OCI-M2 (cell line): ENCODE results near the gene MRPS15.
"Not testable (repeated sequence)": the region's sequence is repeated elsewhere in the genome, so short reads cannot be mapped to it uniquely, and the experiment has no call there.

Source experiments
- DNase-seq: peaks from one replicate; lab custom pipeline; 2025; ENCODE audit not compliant: unreplicated experiment; lab: John Stamatoyannopoulos, UW

Gene MRPS15

GRCh38 chr1:36463803-36464604, at the start of gene MRPS15:
MRPS15 (minus strand) TSS chr1:36464384; CDS start chr1:36464275, 109 bp downstream.
- peak; percentile 74 for DNase-seq

DNA sequence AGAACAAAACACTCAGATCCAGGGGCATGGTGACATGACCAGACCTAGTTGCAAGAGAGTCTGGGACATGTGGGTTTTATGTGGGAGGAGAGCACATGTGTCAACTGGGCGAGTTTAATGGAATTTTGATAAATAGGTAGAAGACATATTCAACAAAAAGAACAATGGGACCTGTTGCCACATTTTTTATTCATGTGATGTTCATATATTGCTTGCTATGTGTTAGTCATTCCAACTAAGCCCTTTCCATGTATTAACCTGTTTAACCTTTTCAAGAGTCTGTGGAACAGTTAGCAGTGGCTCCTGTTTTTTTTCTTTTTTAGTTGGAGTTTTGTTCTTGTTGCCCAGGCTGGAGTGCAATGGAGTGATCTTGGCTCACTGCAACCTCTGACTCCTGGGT, 48.7 kb upstream of the MRPS15 start:
- no peak for DNase-seq

DNA sequence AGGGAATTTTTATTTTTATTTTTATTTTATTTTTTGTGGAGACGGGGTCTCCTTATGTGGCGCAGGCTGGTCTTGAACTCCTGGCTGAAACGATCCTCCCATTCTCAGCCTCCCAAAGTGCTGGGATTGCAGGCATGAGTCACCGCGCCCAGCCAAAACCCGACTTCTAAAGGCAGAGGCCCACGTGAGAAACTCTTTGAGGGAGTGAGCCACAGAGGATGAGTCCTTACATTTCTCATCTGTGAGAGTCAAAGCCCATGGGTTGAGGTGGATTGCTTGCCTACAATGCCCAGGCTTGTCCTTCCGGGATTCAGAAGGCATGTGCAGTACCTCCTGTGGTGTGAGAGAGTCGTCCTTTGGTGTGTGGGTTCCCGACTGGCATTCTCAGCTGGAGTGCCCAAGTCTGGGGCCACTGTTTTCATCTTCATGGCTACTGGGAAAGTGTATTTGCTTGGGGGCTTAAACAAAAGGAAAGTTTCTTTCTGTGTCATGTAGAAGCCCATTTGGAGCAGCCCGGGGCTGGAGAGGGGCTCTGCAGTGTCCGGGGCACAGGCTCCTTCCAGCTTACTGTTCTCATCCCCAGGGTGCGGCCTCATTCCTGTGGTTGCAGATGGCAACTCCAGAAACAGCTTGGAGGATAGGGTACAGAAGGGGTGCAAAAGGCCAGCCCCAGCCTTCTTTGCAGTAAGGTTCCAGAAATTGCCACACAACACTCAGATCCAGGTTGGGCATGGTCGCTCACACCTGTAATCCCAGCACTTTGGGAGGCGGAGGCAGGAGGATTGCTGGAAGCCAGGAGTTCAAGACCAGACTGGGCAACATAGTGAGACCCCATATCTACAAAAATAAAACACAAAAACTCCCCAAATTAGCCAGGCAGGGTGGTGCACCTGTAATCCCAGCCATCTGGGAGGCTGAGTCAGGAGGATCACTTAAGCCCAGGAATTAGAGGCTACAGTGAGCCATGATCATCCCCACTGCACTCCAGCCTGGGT, 47.9 kb upstream of the MRPS15 start:
- no peak for DNase-seq

DNA sequence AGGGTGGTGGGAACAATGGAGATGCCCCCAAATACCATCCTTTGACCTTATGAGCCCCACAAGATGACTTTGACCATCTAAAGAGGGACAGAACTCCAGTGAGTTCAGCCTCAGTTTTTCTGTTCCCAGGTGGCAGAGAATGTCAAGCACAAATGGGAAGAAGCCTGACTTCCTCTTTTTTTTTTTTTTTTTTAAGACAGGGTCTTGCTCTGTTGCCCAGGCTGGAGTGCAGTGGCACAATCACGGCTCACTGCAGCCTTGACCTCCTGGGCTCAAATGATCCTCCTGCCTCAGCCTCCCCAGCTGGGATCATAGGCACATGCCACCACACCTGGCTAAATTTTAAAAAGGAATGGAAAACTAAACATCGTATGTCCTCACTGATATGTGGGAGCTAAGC, 47.0 kb upstream of the MRPS15 start:
- DNase-seq = not testable (repeated sequence)

DNA sequence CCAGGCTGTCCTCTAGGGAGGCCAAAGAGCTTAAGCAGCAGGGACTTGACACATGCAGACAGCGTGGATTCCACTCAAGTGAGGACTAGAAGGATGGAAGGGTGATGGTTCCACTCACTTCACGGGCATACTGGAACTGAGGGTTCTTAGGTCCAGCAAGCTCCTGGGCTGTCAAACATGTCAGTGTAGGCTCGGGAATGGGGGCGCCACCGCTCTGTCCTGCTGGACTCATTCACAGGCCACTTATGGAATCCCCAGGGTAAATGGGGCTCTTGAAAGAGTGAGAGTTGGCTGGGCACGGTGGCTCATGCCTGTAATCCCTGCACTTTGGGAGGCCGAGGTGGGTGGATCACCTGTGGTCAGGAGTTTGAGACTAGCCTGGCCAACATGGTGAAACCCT, 46.2 kb upstream of the MRPS15 start:
- no peak for DNase-seq

- no peak for DNase-seq
Measured at GRCh38 chr1:36508257-36508656, 44.1 kb upstream of the MRPS15 start.

DNA sequence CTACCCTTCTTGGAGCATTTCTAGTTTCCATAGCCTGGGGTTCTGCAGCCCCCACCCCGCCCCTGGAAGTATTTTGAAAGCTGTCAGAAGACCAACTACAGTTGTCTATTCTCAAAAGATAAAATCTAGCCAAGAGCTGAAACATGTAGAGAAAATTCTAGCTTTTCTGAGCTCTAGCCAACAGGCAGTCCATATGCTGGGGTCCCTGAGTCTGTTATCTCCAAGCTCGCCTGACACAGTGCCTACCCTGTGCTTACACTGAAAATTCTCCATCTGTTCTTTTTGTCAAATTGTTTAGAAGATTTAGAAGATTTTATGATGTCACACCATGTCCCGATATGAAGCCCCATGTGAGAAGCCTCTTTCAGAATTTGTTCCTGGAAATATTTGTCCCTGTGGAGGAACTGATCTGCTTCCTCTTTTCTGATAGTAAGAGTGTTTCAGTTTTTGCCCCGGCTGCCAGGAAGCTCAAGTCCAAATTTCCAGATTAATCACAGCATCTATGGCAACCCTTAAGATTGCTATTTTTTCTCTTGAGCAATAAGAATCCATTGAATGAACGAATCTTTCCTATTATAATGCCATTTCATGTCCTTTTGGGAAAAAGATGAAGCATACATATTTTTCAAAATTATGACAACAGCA, 42.2 kb upstream of the MRPS15 start:
- no peak for DNase-seq

DNA sequence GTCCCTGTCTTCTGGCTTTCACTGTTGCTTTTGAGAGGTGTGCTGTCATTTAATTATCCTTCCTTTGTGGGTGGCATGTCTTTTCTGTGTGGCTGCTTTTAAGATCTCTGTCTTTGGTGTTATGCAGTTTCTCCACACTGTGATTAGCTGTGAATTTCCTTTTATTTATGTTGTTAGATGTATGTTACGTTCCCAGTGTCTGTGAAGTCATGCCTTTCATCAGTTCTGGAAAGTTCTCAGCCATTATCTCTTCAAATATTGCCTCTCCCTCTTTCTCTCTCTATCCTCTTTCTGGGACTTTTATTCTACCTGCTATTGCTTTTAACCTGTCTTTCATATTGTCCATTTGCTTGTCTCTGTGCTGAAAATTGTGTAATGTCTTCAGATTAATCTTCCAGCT, 39.5 kb upstream of the MRPS15 start:
- DNase-seq = no peak

DNA sequence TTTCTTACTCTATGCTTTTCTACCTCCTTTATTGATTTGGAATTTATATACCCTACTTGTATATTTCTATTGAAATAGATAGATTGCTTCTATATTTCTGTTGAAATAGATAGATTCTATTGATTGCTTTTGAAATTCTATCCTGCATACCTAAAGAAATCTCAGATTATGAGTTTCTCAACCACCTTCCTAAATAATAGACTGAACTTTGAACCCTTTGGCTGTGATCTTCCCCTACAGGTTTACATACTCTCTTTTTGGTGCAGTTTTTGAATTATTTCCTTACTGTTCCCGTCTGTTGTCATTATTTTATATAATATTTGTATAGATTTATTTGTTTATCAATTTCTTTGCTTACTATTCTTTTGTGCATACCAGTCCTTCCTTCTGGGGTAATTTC, 39.0 kb upstream of the MRPS15 start:
- DNase-seq = no peak

DNA sequence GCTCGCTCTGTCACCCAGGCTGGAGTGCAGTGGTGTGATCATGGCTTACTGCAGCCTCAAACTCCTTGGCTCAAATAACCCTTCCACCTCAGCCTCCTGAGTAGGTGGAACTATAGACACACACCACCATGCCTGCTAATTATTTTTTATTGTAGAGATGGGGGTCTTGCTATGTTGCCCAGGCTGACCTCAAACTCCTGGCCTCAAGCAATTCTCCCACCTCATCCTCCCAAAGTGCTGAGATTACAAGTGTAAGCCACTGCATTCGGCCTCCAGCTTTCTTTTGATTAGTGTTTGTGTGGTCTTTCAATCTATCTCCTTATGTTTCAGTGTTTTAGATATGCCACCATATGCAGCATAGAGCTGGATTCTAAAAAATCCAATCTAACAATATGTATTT, 38.4 kb upstream of the MRPS15 start:
- no peak for DNase-seq

DNA sequence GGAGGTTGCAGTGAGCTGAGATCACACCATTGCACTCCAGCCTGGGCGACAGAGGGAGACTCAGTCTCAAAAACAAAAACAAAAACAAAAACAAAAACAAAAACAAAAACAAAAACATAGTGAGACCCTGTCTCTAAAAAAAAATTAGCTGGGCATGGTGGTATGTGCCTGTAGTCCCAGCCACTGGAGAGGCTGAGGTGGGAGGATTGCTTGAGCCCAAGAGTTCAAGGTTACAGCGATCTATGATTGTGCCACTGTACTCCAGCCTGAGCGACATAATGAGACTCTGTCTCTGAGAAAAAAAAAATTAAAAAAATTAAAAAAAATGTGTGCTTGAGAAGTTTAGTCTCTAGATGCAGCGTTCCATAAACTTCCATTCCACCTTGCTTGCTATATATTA, 37.7 kb upstream of the MRPS15 start:
- DNase-seq = not testable (repeated sequence)

GRCh38 chr1:36497207-36497606, 33.0 kb upstream of the MRPS15 start:
- DNase-seq = no peak

DNA sequence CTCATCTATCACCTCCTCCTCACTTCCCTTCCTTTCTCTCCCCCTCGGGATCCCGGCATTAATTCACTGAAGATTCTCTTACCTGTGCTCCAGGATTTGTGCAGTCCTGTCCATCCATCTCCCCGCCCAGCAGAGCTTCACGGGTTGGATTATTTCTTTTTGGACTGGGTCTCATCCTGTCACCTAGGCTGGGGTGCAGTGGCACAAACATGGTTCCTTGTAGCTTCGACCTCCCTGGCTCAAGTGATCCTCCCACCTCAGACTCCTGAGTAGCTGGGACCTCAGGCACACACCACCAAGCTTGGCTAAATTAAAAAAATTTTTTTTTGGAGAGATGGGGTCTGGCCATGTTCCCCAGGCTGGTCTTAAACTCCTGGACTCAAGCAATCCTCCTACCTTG, 30.8 kb upstream of the MRPS15 start:
- DNase-seq = no peak

GRCh38 chr1:36493524-36493923, 29.3 kb upstream of the MRPS15 start:
- no peak for DNase-seq

- DNase-seq = peak; percentile 42
Measured at GRCh38 chr1:36492491-36492890, 28.3 kb upstream of the MRPS15 start.

DNA sequence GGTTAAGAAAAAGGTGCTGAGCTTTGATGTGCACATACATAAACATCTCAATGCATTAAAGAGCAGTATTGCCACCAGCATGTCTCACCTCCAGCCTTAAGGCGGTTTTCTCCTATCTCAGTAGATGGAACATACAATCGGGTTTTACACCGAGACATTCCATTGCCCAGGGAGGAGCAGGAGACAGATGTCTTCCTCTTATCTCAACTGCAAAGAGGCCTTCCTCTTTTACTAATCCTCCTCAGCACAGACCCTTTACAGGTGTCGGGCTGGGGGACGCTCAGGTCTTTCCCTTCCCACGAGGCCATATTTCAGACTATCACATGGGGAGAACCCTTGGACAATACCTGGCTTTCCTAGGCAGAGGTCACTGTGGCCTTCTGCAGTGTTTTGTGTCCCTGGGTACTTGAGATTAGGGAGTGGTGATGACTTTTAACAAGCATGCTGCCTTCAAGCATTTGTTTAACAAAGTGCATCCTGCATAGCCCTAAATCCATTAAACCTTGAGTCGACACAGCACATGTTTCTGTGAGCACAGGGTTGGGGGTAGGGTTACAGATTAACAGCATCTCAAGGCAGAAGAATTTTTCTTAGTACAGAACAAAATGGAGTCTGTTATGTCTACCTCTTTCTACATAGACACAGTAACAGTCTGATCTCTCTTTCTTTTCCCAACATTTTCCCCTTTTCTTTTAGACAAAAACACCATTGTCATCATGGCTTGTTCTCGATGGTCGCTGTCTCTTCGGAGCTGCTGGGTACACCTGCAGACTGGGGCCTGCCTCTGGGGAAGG, 25.3 kb upstream of the MRPS15 start:
- not testable (repeated sequence) for DNase-seq

DNA sequence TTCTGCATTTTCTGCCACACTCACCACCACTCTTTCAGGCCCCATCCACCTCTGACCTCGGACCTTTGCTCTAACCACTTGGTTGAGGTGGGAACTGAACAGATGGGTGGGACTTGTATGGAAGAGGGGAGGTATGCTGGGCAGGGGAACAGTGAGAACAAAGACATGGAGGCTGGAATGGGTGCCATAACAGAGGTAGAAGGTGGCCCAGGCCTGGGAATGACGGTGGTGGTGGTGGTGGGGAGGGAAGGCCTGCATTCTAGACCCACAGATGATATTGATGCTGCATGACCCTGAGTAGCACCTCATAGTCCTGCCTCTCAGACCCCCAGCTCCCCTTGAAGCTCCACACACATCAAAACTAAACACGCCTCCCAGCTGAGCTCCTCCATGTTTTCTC, 23.7 kb upstream of the MRPS15 start:
- DNase-seq = no peak

- not testable (repeated sequence) for DNase-seq
Measured at GRCh38 chr1:36487336-36487725, 23.1 kb upstream of the MRPS15 start.

- no peak for DNase-seq
Measured at GRCh38 chr1:36486439-36487335, 22.5 kb upstream of the MRPS15 start.

GRCh38 chr1:36486093-36486438, 21.9 kb upstream of the MRPS15 start:
- no peak for DNase-seq
